Immature natural killer cell (primary cell): ENCODE data around the gene FOXO6. TPM values are rescaled to one million over a fixed set of nuclear protein-coding genes. Genes with fewer than 3 reads are reported as not detected.
"Not testable (repeated sequence)": the region's sequence is repeated elsewhere in the genome, so short reads cannot be mapped to it uniquely, and the experiment has no call there.

Experiments used
- DNase-seq, 3 donors: peaks; one replicate each; pipeline ENCODE4 v3.0.0; 2022; ENCODE audit warnings: mixed read lengths in 1 of 3
- H3K27ac Mint-ChIP-seq, 6 donors: one replicate each; pipeline ENCODE4 v1.8.0; 2020; ENCODE audit warnings: mixed read lengths in 6 of 6, mild to moderate bottlenecking in 5 of 6, inconsistent platforms in 4 of 6, moderate library complexity in 3 of 6
- H3K27me3 Mint-ChIP-seq, 3 donors: one replicate each; pipeline ENCODE4 v1.8.0; 2020 to 2021; ENCODE audit warnings: low read depth in 3 of 3, mild to moderate bottlenecking in 3 of 3, mixed read lengths in 3 of 3, moderate library complexity in 3 of 3, inconsistent platforms in 1 of 3
- H3K36me3 Mint-ChIP-seq, 3 donors: one replicate each; pipeline ENCODE4 v1.8.0; 2020; ENCODE audit warnings: mixed read lengths in 3 of 3, inconsistent platforms in 2 of 3, mild to moderate bottlenecking in 2 of 3
- H3K4me1 Mint-ChIP-seq, 2 donors: one replicate each; pipeline ENCODE4 v1.8.0; 2020; ENCODE audit warnings: inconsistent platforms in 2 of 2, mild to moderate bottlenecking in 2 of 2, mixed read lengths in 2 of 2, moderate library complexity in 1 of 2
- H3K4me3 Mint-ChIP-seq, 5 donors: one replicate each; pipeline ENCODE4 v1.8.0; 2020; ENCODE audit warnings: mild to moderate bottlenecking in 5 of 5, mixed read lengths in 5 of 5, inconsistent platforms in 3 of 5, moderate library complexity in 3 of 5
- H3K9me3 Mint-ChIP-seq, 6 donors: one replicate each; pipeline ENCODE4 v1.8.0; 2020; ENCODE audit warnings: mild to moderate bottlenecking in 6 of 6, mixed read lengths in 6 of 6, inconsistent platforms in 4 of 6, moderate library complexity in 3 of 6
- polyA plus RNA-seq, 3 donors: library from polyadenylated mRNA; unstranded; fragments of 300-500 nt; fragmentation: Illumina TruSeq; gene quantifications; one replicate each; pipeline ENCODE4 v1.2.3, GENCODE V29; 2021

The FOXO6 gene
- polyA plus RNA-seq, 3 donors from 2014 or later, result not detected

DNA sequence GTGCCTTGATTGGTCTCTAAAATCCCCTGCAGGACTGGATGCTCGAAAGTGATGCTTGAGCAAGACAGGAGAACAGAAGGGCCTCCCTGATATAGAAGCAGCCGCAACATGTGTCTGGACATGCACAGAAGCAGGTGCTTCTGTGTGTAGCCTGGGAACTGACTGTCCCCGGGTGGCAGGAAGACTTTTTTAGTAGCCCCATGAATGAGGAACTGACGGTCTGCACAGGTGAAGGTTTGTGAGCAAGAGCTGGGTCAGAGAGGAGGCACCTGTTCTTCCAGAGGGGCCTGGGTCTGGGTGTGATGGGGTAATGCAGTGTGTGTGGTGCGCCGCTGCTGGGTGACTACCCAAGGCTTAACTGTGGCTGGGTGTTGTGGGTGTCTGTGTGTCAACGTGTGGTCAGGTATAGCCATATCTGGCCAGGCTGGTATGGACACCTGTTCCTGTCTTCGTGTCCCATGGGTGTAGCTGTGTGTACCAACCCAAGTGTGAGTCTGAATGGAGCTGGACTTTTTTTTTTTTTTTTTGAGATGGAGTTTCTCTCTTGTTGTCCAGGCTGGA, 39.1 kb upstream of the FOXO6 start:
- Mint-ChIP-seq H3K27me3 (peaks cover 0 to 2% (median 1%) of the 10 kb centered on the region in 3 donors), H3K27ac (no peak overlapping the region), H3K9me3 (no peaks in the 10 kb centered on the region), H3K4me3 (peak overlapping the region in 1 of 5 donors; percentile 1), H3K36me3 (no peaks in the 10 kb centered on the region), H3K4me1 (peaks cover 10 to 15% of the 10 kb centered on the region in 2 donors)
- peak; percentile 11 to 39 (median 25) for DNase-seq

DNA sequence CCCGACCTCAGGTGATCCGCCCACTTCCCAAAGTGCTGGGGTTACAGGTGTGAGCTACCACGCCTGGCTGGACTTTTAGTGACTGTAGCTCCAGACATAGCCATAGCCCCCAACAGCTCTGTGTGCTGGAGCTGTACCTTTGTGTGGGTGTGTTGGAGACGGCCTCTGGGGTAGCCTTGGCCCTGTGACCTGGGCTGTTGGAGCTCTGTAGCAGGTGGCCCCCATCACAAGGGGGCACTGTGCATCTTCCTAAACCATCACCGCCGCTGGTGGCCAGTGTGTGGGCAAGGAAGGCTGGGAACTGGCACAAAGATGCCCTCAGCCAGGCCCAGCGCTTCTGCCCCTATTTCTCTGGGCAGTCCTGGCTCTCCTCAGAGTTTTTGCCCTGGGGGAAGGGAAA, 38.4 kb upstream of the FOXO6 start:
- H3K27me3 Mint-ChIP-seq, result peaks cover 0 to 2% (median 1%) of the 10 kb centered on the region in 3 donors
- DNase-seq, result peak in 2 of 3 donors; percentile 26 to 59
- no peaks in the 10 kb centered on the region for H3K9me3 Mint-ChIP-seq
- no peaks in the 10 kb centered on the region for H3K36me3 Mint-ChIP-seq
- H3K27ac Mint-ChIP-seq, result no peak overlapping the region
- peaks cover 10 to 15% of the 10 kb centered on the region in 2 donors for H3K4me1 Mint-ChIP-seq
- H3K4me3 Mint-ChIP-seq, result no peak overlapping the region

DNA sequence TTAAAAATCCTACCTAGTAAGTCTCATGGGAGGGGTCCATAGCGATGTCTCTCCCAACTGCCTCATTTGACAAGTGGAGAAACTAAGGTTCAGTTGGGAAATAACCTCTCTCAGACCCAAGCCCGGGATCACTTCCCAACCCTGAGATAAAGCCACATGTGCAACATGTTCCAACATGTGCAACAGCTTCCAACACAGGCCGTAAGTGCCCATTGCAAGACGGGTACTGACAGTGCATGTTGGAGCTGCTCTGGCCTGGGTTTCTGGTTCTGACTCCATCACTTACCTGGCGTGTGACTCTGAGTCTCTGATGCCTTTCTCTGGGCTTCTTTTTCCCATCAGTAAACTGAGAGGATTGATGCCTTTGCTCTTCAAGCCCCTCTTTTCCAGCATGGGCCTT, 38.0 kb upstream of the FOXO6 start:
- Mint-ChIP-seq H3K4me3 (no peak overlapping the region), H3K27me3 (peaks cover 0 to 2% (median 1%) of the 10 kb centered on the region in 3 donors), H3K36me3 (no peaks in the 10 kb centered on the region), H3K9me3 (no peaks in the 10 kb centered on the region), H3K27ac (no peak overlapping the region), H3K4me1 (peaks cover 10 to 15% of the 10 kb centered on the region in 2 donors)
- DNase-seq, result no peak

DNA sequence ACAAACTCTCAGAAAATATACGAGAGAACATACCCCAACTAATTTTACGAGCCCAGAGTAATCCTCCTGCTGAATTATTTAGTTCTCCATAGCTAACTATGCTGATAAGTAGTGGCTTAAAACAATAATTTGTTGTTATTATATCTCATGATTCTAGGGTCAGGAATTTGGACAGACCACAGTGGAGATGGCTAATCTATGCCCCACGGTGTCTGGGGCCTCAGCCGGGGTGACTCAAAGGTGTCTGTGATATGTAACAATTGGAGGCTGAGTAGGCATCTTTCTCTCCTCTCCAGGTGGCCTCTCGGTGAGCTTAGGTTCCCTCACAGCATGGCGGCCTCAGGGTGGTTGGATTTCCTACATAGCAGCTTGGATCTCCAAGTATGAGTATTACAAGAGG, 35.4 kb upstream of the FOXO6 start:
- no peak overlapping the region for H3K27ac Mint-ChIP-seq
- no peak overlapping the region for H3K4me3 Mint-ChIP-seq
- no peak for DNase-seq
- no peaks in the 10 kb centered on the region for H3K36me3 Mint-ChIP-seq
- H3K9me3 Mint-ChIP-seq, result no peaks in the 10 kb centered on the region
- peaks cover 10 to 17% of the 10 kb centered on the region in 2 donors for H3K4me1 Mint-ChIP-seq
- peaks cover 0 to 1% (median 0%) of the 10 kb centered on the region in 3 donors for H3K27me3 Mint-ChIP-seq

DNA sequence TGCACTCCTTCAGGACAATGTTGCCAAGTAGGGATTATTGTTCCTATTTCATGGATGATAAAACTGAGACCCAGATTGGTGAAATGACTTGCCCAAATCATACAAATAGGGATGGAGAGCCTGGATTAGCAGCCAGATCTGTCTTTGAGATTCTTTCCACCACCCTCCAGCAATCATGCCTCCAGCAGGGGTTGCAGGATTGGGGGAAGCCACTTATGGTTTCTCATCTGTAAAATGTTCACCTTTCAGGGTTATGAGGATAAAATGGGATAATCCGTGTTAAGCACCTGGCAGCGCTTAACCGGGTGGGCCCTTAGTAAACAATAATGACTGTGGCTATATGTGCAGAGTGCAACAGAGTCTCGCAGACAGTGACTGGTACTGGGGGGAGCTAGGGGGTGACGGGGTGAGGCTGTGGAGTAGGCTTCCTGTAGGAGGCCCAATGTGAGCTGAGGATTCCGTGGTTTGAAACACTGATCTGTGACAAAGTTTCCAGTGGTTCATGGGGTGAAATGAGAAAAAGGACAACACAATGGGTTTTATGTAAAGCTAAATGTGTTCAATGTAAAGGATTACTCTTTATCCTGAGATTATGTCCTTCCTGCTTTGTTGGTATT, 33.7 kb upstream of the FOXO6 start:
- no peaks in the 10 kb centered on the region for H3K27me3 Mint-ChIP-seq
- DNase-seq, result no peak

DNA sequence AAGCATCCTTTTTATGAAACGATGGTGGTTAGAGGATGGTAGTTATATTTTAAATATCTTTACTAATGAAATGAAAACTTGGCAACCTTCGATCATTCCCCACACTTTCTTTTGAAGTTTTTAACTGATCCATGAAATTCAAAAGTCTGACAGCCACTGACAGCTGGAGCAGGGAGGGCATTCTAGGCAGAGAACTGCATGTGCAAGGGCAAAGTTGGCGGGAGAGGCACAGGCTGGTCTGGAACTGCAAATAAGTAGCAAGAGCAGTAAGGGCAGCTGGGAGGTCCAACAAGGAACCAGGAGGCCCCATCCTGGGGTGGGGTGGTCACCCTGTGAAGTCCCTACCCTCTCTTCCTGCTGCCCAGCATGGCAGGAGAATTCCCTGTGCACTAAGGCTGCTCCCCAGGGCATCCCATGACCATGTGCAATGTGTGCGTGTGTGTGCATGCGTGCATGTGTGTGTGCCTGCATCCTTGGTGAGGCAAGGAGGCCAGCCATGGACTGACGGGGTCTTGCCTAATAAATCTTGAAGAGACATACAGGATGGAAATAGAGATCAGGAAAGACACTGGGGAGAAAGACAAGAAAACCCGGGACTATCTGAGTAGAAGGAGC, 33.1 kb upstream of the FOXO6 start:
- Mint-ChIP-seq H3K27me3 (peaks cover 0 to 2% (median 0%) of the 10 kb centered on the region in 3 donors), H3K4me1 (peaks cover 3 to 6% of the 10 kb centered on the region in 2 donors), H3K4me3 (no peak overlapping the region), H3K36me3 (no peaks in the 10 kb centered on the region), H3K9me3 (no peaks in the 10 kb centered on the region), H3K27ac (no peak overlapping the region)
- no peak for DNase-seq

More for the DNA sequence above, 33.7 kb upstream of the FOXO6 start:
- no peak overlapping the region for H3K4me3 Mint-ChIP-seq
- H3K4me1 Mint-ChIP-seq, result peaks cover under 1 to 9% of the 10 kb centered on the region in 2 donors
- no peaks in the 10 kb centered on the region for H3K9me3 Mint-ChIP-seq
- no peak overlapping the region for H3K27ac Mint-ChIP-seq
- no peaks in the 10 kb centered on the region for H3K36me3 Mint-ChIP-seq

DNA sequence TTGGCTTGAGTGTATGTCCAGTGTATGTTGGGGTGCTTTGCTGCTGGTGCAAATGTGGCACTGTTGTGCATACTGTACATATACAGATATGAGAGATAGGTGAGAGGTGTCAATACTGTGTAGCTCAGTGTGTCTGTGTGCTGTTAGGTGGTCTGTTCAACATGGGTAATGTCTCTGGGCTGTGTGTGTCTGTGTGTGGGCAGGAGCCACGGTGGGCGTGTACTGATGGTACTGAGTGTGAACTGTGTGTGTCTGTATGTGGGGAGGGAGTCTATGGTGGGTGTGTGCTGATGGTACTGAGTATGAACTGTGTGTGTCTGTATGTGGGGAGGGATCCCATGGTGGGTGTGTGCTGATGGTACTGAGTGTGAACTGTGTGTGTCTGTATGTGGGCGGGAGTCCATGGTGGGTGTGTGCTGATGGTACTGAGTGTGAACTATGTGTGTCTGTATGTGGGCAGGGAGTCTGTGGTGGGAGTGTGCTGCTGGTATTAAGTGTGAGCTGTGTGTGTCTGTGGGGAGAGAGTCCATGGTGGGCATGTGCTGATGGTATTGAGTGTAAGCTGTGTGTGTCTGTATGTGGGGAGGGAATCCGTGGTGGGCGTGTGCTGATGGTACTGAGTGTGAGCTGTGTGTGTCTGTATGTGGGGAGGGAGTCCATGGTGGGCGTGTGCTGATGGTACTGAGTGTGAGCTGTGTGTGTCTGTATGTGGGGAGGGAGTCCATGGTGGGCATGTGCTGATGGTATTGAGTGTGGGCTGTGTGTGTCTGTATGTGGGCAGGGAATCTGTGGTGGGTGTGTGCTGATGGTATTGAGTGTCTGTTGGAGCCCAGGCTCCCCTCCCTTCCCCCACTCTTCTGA, 32.2 kb upstream of the FOXO6 start:
- H3K9me3 Mint-ChIP-seq, result no peaks in the 10 kb centered on the region
- no peak overlapping the region for H3K27ac Mint-ChIP-seq
- DNase-seq, result no peak
- H3K36me3 Mint-ChIP-seq, result no peaks in the 10 kb centered on the region
- peaks cover 6% of the 10 kb centered on the region in 2 donors for H3K4me1 Mint-ChIP-seq
- H3K27me3 Mint-ChIP-seq, result peaks cover 0 to 4% (median 0%) of the 10 kb centered on the region in 3 donors
- H3K4me3 Mint-ChIP-seq, result no peak overlapping the region

DNA sequence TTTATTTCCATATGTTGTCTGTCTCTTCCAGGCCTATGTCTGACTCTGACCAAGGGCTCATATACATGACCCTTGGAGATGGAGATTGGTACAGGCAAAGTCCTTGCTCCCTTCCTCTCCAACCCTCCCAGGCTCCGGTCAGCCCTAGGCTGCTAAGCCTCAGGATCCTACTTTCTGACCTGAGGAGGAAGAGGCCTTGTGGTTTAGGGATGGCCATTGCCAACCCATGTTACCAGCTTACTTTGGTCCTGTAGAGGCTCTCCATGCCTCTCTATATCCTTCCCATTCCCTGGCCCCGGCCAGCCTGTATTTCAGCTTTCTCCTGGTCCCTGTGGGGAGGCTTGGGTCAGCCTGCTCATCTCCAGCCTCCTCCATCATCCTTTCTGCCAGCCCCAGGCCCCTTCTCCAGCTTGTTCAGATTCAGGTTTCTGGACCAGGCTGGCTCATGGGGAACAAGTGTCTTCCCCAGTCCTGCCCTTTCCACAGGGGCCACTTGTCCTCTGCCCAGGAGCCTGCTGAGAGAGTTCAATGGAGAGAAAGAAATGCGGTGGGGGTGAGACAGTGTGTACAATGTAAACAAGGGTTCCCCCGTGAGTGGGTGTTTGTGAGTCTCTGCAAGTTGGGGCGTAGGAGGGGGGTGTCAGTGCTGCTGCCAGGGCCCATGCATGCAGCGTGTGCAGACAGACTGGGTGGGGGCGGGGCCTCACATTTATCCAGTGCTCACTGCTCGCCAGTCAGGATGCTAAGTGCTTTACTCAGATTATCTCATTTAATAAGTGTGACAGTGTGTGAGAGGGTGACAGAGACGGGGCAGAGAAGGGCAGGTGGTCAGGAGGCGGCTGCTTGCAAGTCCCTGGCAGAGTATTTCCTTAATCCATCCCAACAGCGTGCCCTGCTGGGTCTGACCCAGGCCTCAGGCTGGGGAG, 31.3 kb upstream of the FOXO6 start:
- Mint-ChIP-seq H3K36me3 (no peaks in the 10 kb centered on the region), H3K4me1 (peaks cover 6% of the 10 kb centered on the region in 2 donors), H3K27me3 (peaks cover 0 to 4% (median 0%) of the 10 kb centered on the region in 3 donors), H3K4me3 (no peak overlapping the region), H3K9me3 (no peaks in the 10 kb centered on the region), H3K27ac (no peak overlapping the region)
- no peak for DNase-seq

DNA sequence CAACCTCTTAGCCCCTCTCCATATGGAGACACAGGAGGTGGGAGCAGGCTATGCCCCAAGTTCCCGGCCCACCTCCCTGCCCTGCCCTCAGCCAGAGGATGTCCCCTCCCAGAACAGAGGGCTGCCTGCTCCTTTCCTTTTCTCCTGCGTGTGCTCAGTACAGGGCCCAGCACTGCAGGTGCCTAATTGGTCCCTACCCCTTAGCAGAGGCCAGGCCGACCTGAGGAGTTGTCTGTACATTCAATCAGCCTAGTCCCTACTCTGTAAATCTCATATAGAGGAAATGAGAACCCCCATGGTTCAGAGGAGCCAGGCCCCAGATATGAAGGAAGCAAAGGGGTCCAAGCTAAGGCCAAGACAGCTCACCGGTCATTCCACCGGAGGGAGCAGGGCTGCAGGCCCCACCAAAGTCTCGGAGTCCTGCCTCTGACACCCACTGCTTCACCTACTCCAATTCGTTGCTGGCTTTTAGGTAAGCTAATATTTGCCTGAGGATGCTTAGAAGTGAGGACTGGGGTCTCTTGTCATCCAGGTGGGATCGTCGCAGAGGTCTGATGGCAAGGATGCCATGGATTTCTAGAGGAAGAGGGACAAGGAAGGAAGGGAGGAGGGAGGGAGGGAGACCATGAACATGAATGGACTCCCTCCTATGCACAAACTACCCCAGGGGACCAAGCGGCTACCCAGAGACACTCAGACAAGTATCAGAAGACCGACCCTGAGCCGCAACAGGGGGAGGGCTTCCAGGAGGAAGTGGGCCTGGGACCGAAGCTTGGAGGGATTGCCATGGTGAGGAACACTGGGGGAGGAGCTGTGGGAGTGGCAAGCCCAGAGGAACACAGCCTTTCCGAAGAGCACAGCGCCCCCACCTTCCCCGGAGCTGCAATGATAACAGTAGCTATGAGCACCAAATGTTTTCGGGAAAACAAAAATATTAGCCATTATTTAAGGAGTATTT, 30.4 kb upstream of the FOXO6 start:
- no peak overlapping the region for H3K4me3 Mint-ChIP-seq

DNA sequence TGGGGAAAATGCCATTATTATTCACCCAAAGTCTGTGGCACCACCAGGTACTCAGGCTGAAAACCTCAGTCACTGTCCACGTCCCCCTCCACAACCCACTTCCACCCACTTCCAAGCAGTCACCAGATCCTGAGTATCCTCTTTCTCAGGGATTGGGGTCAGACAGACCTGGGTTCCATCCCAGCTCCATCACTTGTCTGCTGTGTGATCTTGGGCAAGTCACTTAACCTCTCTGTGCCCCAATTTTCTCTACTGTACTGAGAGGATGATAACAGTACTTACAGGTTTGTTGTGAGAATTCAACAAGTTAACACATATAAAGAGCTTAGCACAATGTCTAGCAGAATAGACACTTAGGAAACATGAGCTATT, 29.7 kb upstream of the FOXO6 start:
- Mint-ChIP-seq H3K4me3 (no peak overlapping the region), H3K36me3 (peaks cover 0 to 4% (median 0%) of the 10 kb centered on the region in 3 donors), H3K9me3 (no peaks in the 10 kb centered on the region), H3K27me3 (peaks cover 0 to 5% (median 4%) of the 10 kb centered on the region in 3 donors), H3K4me1 (peaks cover 5 to 6% of the 10 kb centered on the region in 2 donors), H3K27ac (no peak overlapping the region)
- DNase-seq, result no peak

More for the DNA sequence above, 30.4 kb upstream of the FOXO6 start:
- Mint-ChIP-seq H3K4me1 (peaks cover 6% of the 10 kb centered on the region in 2 donors), H3K27ac (no peak overlapping the region), H3K36me3 (no peaks in the 10 kb centered on the region), H3K27me3 (peaks cover 0 to 5% (median 4%) of the 10 kb centered on the region in 3 donors), H3K9me3 (no peaks in the 10 kb centered on the region)
- no peak for DNase-seq

DNA sequence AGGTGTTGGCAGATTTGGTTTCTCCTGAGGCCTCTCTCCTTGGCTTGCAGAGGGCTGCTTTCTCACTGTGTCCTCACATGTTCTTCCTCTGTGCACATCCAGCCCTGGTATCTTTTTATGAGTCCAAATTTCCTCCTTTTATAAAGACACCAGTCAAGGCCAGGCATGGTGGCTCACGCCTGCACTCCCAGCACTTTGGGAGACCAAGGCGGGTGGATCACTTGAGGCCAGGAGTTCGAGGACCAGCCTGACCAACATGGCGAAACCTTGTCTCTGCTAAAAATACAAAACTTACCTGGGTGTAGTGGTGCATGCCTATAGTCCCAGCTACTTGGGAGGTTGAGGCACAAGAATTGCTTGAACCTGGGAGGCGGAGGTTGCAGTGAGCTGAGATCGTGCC, 29.1 kb upstream of the FOXO6 start:
- not testable (repeated sequence) for DNase-seq, H3K27me3 Mint-ChIP-seq, H3K4me3 Mint-ChIP-seq, H3K27ac Mint-ChIP-seq, H3K36me3 Mint-ChIP-seq, H3K4me1 Mint-ChIP-seq, H3K9me3 Mint-ChIP-seq

DNA sequence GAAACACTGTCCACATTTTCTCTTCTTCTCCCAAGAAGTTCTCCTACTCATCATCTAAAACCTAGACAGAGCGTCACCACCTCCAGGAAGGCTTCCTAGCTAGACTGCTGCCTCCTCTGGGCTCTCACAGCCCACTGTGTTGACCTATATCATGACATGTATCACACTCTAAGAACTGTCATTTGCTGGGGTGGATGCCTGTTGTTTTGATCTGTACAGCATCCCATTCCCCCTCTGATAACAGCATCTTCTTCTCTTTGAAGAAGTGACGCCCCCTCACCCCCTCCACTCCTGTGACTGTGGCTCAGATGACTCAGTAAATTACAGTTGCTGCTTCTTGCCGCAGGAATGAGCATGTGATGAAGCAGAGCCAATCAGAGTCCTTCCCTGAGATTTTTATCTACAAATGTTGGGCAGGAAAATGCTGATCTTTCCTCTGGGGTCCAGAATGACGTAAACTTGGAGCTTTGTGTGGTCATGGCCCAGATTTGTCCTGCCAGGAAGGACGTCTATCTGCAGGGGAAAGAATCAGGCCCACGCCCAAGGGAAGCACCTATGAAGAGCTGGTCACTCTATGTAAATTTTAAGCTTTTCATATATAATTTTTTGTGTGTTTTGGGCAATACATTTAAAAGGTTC, 28.0 kb upstream of the FOXO6 start:
- H3K27me3 Mint-ChIP-seq, result peaks cover 1 to 5% (median 4%) of the 10 kb centered on the region in 3 donors
- peaks cover 0 to 4% (median 0%) of the 10 kb centered on the region in 3 donors for H3K36me3 Mint-ChIP-seq
- H3K4me1 Mint-ChIP-seq, result peaks cover 5 to 6% of the 10 kb centered on the region in 2 donors
- H3K9me3 Mint-ChIP-seq, result peaks cover 0 to 1% (median 0%) of the 10 kb centered on the region in 6 donors
- DNase-seq, result no peak
- H3K27ac Mint-ChIP-seq, result no peak overlapping the region
- H3K4me3 Mint-ChIP-seq, result no peak overlapping the region
